ENCODE measurements around the gene ZNF584.

The ZNF584 gene

DNA sequence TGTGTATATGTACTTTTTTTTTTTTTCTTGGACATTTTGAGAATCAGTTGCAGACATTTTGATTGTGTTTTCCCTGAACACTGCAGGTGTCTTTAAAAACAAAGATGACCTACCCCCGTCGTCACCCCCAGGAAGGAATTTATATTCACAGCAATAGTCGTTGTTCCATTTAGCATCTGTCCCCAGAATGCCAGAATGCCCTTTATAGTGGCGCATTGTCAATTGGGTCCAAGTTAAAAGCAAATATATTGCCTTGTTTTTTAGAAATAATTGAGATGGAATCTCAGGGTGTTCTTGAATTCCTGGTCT, 14.8 kb upstream of the ZNF584 start:
- Histone ChIP-seq H3K9me3 (replicated peaks; ENCODE audit: insufficient read depth, low read length) (no peaks in the 10 kb centered on the region), H3K4me2 (ENCODE audit: low read depth, low read length) (no peak overlapping the region), H3K4me1 (ENCODE audit: low read length) (peaks cover 3% of the 10 kb centered on the region; the same call in 1 of the 2 replicates), H3K27me3 (replicated peaks; ENCODE audit: insufficient read depth, low read length) (no peaks in the 10 kb centered on the region), H3K4me3 (ENCODE audit: low read length) (no peak overlapping the region), H4K20me1 (ENCODE audit: insufficient read depth, low read length) (no peaks in the 10 kb centered on the region), H3K9me2 (replicated peaks; ENCODE audit: insufficient read depth, low read length) (no peaks in the 10 kb centered on the region), H3K79me2 (ENCODE audit: low read length) (peaks cover 21% of the 10 kb centered on the region), H3K27ac (ENCODE audit: low read length) (no peak overlapping the region), H3K9ac (ENCODE audit: low read length) (no peak overlapping the region), H2AFZ (ENCODE audit: low read length) (no peak overlapping the region), H3K36me3 (replicated peaks; ENCODE audit: insufficient read depth, low read length) (peaks cover 3% of the 10 kb centered on the region; the same call in 1 of the 2 replicates), H3F3A (ENCODE audit: insufficient read depth, low read length) (no peaks in the 10 kb centered on the region)
- DNase-seq = no peak
- TF ChIP-seq EZH2phosphoT487 (IDR thresholded peaks at IDR 0.05; ENCODE audit: low read length) = no peak
- no peak for TF ChIP-seq EZH2 (optimal IDR thresholded peaks at IDR 0.05; ENCODE audit: low read depth, low read length)
- TF ChIP-seq, protein P1, sequence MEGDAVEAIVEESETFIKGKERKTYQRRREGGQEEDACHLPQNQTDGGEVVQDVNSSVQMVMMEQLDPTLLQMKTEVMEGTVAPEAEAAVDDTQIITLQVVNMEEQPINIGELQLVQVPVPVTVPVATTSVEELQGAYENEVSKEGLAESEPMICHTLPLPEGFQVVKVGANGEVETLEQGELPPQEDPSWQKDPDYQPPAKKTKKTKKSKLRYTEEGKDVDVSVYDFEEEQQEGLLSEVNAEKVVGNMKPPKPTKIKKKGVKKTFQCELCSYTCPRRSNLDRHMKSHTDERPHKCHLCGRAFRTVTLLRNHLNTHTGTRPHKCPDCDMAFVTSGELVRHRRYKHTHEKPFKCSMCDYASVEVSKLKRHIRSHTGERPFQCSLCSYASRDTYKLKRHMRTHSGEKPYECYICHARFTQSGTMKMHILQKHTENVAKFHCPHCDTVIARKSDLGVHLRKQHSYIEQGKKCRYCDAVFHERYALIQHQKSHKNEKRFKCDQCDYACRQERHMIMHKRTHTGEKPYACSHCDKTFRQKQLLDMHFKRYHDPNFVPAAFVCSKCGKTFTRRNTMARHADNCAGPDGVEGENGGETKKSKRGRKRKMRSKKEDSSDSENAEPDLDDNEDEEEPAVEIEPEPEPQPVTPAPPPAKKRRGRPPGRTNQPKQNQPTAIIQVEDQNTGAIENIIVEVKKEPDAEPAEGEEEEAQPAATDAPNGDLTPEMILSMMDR (IDR thresholded peaks at IDR 0.05; ENCODE audit: low read length) = no peak

DNA sequence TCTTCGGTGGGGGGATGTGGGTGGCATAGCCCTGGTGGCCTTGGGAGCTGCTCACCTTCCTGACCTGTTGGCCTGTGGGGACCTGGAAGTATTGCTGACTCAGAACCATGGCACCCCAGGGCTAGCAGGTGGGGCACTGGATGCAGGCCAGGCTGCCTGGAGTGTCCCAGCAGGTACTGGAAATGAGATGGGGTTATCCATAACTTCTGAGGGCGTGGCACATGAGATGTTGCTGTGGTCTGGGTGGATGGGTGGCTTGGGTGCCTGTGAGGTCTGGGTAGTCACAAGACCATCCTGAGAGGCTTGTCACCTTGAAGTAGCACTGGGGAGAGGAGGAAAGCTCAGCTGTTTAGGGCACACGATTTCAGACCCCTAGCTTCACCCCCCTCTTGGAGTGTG, 13.6 kb upstream of the ZNF584 start:
- Histone ChIP-seq H3K27me3 (replicated peaks; ENCODE audit: insufficient read depth, low read length) (no peaks in the 10 kb centered on the region), H3K4me1 (ENCODE audit: low read length) (peaks cover 3% of the 10 kb centered on the region; the same call in 1 of the 2 replicates), H3K4me3 (ENCODE audit: low read length) (no peak overlapping the region), H3K9me3 (replicated peaks; ENCODE audit: insufficient read depth, low read length) (no peaks in the 10 kb centered on the region), H4K20me1 (ENCODE audit: insufficient read depth, low read length) (no peaks in the 10 kb centered on the region), H3F3A (ENCODE audit: insufficient read depth, low read length) (no peaks in the 10 kb centered on the region), H3K79me2 (ENCODE audit: low read length) (peaks cover 14% of the 10 kb centered on the region), H3K9ac (ENCODE audit: low read length) (no peak overlapping the region), H3K36me3 (replicated peaks; ENCODE audit: insufficient read depth, low read length) (no peaks in the 10 kb centered on the region; the same call in 1 of the 2 replicates), H3K9me2 (replicated peaks; ENCODE audit: insufficient read depth, low read length) (no peaks in the 10 kb centered on the region), H3K27ac (ENCODE audit: low read length) (no peak overlapping the region), H3K4me2 (ENCODE audit: low read depth, low read length) (no peak overlapping the region), H2AFZ (ENCODE audit: low read length) (no peak overlapping the region)
- no peak for TF ChIP-seq EZH2 (optimal IDR thresholded peaks at IDR 0.05; ENCODE audit: low read depth, low read length)
- TF ChIP-seq, protein P1 (IDR thresholded peaks at IDR 0.05; ENCODE audit: low read length) = no peak
- no peak for TF ChIP-seq EZH2phosphoT487 (IDR thresholded peaks at IDR 0.05; ENCODE audit: low read length)
- DNase-seq = no peak

DNA sequence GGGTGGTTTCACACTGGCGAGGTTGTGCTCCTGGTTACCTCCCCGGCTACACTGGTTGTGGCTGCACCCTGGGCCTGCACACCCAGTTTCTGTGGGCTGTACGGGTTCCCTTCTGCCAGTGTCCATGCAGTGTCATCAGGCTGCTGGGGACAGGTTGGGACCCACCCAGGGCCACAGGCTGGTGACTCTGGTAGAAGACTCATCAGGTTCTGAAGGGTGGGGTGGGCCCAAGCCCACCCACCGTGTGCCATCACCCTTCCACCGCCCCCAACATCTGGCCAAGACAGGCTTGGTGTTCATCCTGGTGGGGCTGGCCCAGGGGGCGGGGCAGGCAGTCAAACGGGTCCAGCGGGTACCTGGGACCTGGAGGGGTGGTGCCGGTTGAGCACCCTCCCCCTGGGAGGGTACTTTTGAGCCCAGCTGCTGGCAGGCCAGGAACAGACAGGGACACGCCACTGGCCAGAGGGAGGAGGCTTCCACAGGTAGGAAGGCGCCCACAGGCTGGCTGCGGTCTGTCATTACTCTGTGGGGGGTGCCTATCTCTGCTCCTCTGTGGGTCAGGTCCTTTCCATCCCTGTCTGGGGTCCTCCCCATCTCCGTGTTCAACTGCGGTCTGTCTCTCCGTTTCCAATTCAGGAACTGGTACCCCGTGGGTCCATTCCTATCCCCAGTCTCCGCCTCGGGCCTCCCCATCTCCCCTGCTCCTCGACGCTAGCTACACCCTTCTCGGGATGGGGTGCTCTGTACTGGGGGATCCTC, 13.1 kb upstream of the ZNF584 start, which contains the start of gene RNF225:
Gene RNF225, plus strand, starts transcription at position 437 of the 759 bp plus-strand sequence. CDS start 434 bp downstream, outside the sequence.
- H3K4me1 ChIP-seq (ENCODE audit: low read length) = peaks cover 3% of the 10 kb centered on the region; the same call in 1 of the 2 replicates
- no peak within 1 kb of the TSS for H3K4me2 ChIP-seq (ENCODE audit: low read depth, low read length)
- H3K27ac ChIP-seq (ENCODE audit: low read length) = no peak within 1 kb of the TSS
- H2AFZ ChIP-seq (ENCODE audit: low read length) = no peak within 1 kb of the TSS
- H3K27me3 ChIP-seq (replicated peaks; ENCODE audit: insufficient read depth, low read length) = no peaks in the 10 kb centered on the region
- H4K20me1 ChIP-seq (ENCODE audit: insufficient read depth, low read length) = no peaks in the 10 kb centered on the region
- no peak within 1 kb of the TSS for H3K9ac ChIP-seq (ENCODE audit: low read length)
- H3K4me3 ChIP-seq (ENCODE audit: low read length) = no peak within 1 kb of the TSS
- DNase-seq = no peak
- H3K79me2 ChIP-seq (ENCODE audit: low read length) = peaks cover 14% of the 10 kb centered on the region
- H3F3A ChIP-seq (ENCODE audit: insufficient read depth, low read length) = no peaks in the 10 kb centered on the region
- TF ChIP-seq, protein P1 (IDR thresholded peaks at IDR 0.05; ENCODE audit: low read length) = no peak
- TF ChIP-seq EZH2 (optimal IDR thresholded peaks at IDR 0.05; ENCODE audit: low read depth, low read length) (no peak), EZH2phosphoT487 (IDR thresholded peaks at IDR 0.05; ENCODE audit: low read length) (no peak)
- no peaks in the 10 kb centered on the region; the same call in 1 of the 2 replicates for H3K36me3 ChIP-seq (replicated peaks; ENCODE audit: insufficient read depth, low read length)
- no peaks in the 10 kb centered on the region for H3K9me2 ChIP-seq (replicated peaks; ENCODE audit: insufficient read depth, low read length)
- H3K9me3 ChIP-seq (replicated peaks; ENCODE audit: insufficient read depth, low read length) = no peaks in the 10 kb centered on the region
